ENCODE data around the gene ODAD3.
"Not testable (repeated sequence)": the region's sequence is repeated elsewhere in the genome, so short reads cannot be mapped to it uniquely, and the experiment has no call there.

GRCh38 chr19:11475343-11475742, 40.4 kb upstream of the ODAD3 start:
- not testable (repeated sequence) for TF ChIP-seq POLR2A, CTCF (IDR thresholded peaks at IDR 0.05)

Measured in stomach (tissue), 4 donors.